Activated CD4-positive, alpha-beta T cell treated with anti-CD3 and anti-CD28 coated beads, Interleukin-2, Interleukin-4, amounts not matched to agents 100 ng/mL and 50 ng/mL, durations not matched to agents 16 hours and 8 hours (primary cell): ENCODE results near the gene ROBO4.
A peak's percentile ranks its signal among the peaks of the same experiment; 100 is the strongest.

Experiments used
- DNase-seq: peaks from one replicate; pipeline ENCODE4 v3.0.0-alpha.2; 2020; ENCODE audit warnings: low spot score

Gene ROBO4

GRCh38 chr11:124897674-124898262 lies at the start of gene ROBO4:
TSS of gene ROBO4 (minus strand) at chr11:124897865. CDS start at chr11:124897795, 70 bp downstream.
- DNase-seq = no peak

GRCh38 chr11:124946735-124947141 lies 49.1 kb upstream of the ROBO4 start:
- DNase-seq = no peak

- DNase-seq = no peak
Measured at GRCh38 chr11:124945826-124946225, 48.2 kb upstream of the ROBO4 start.

GRCh38 chr11:124944565-124944964 lies 46.9 kb upstream of the ROBO4 start:
- no peak for DNase-seq

GRCh38 chr11:124943741-124944140 lies 46.1 kb upstream of the ROBO4 start:
- no peak for DNase-seq

- no peak for DNase-seq
Measured at GRCh38 chr11:124943254-124943616, 45.6 kb upstream of the ROBO4 start.

GRCh38 chr11:124942466-124943253 lies 45.0 kb upstream of the ROBO4 start:
- no peak for DNase-seq

- DNase-seq = no peak
Measured at GRCh38 chr11:124941703-124942102, 44.0 kb upstream of the ROBO4 start.

GRCh38 chr11:124938970-124939369 lies 41.3 kb upstream of the ROBO4 start:
- DNase-seq = no peak

- no peak for DNase-seq
Measured at GRCh38 chr11:124938206-124938765, 40.6 kb upstream of the ROBO4 start.

- DNase-seq = no peak
Measured at GRCh38 chr11:124937336-124937935, 39.8 kb upstream of the ROBO4 start.

- no peak for DNase-seq
Measured at GRCh38 chr11:124935548-124936514, 38.2 kb upstream of the ROBO4 start, which contains the start of gene HEPACAM. TSS of gene HEPACAM (minus strand) at chr11:124936047. CDS start at chr11:124936006, 41 bp downstream.

- DNase-seq = no peak
Measured at GRCh38 chr11:124934862-124935547, 37.3 kb upstream of the ROBO4 start.

GRCh38 chr11:124930799-124931198 lies 33.1 kb upstream of the ROBO4 start:
- no peak for DNase-seq

- no peak for DNase-seq
Measured at GRCh38 chr11:124928942-124929665, 31.4 kb upstream of the ROBO4 start.

GRCh38 chr11:124923296-124923695 lies 25.6 kb upstream of the ROBO4 start:
- DNase-seq = no peak

GRCh38 chr11:124922831-124923230 lies 25.2 kb upstream of the ROBO4 start:
- no peak for DNase-seq

GRCh38 chr11:124920870-124921609 lies 23.4 kb upstream of the ROBO4 start:
- peak; percentile 61 for DNase-seq

- DNase-seq = no peak
Measured at GRCh38 chr11:124920356-124920755, 22.7 kb upstream of the ROBO4 start.

GRCh38 chr11:124919898-124920297 lies 22.2 kb upstream of the ROBO4 start:
- DNase-seq = no peak
